ENCODE measurements around the gene GALNS.

GALNS gene

DNA sequence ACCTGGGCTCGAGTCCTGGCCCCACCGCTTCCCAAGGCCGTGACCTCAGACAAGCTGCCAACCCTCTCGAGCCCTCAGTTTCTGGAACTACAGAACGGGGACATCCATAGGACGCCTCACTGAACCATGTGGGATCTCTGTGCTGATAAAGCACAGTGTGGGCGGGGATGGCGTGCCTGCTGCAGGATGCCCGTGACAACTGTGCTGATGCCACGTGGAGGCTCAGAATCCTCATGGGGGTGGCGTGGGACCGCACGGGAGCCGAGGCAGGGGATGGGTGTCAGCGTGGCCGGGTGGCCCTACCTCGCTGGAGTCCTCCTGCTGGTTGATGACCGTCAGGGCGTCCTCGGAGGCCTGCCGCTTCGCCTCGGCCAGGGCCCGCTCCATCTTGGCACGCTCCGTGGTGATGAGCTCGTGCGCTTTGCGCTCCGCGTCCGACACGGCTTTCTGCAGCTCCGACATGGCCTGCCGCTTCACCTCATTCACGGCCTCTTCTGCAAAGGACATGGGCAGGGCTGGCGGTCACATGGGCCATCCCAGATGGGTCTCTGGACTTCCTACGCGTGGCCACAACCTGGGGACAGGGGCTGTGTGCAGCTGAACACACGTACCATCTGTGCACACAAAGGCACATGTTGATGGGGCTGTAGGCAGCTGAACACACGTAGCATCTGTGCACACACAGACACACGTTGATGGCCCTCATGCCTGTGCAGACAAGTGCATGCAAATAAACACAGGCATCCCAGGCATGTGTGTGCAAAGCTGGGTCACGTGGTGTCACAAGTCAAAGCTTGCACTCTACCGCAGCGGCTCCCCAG is 22.4 kb upstream of the GALNS start:
- DNase-seq (ENCODE audit: low read depth) = no peak
- TF ChIP-seq, protein P1, sequence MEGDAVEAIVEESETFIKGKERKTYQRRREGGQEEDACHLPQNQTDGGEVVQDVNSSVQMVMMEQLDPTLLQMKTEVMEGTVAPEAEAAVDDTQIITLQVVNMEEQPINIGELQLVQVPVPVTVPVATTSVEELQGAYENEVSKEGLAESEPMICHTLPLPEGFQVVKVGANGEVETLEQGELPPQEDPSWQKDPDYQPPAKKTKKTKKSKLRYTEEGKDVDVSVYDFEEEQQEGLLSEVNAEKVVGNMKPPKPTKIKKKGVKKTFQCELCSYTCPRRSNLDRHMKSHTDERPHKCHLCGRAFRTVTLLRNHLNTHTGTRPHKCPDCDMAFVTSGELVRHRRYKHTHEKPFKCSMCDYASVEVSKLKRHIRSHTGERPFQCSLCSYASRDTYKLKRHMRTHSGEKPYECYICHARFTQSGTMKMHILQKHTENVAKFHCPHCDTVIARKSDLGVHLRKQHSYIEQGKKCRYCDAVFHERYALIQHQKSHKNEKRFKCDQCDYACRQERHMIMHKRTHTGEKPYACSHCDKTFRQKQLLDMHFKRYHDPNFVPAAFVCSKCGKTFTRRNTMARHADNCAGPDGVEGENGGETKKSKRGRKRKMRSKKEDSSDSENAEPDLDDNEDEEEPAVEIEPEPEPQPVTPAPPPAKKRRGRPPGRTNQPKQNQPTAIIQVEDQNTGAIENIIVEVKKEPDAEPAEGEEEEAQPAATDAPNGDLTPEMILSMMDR (IDR thresholded peaks at IDR 0.05; ENCODE audit: insufficient read depth, low read depth, low read length, missing control alignments) = no peak
- H3K4me3 ChIP-seq (ENCODE audit: low read depth, low read length) = no peak overlapping the region

DNA sequence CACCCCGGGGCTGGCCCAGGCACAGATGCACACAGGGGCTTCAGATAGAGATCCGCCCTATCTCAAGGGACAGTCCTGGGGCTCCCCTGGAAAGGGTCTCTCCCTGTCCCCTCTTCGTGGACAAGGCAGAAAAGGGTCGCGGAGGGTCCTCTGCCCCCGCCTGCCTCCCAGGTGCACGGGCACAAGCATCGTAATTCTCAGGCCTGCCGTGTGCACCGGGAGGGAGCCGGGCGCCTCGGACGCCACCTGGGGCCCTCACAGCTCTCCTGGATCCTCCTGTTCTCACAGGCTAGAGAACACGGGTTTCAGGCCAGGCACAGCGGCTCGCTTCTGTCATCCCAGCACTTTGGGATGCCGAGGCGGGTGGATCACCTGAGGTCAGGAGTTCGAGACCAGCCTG is 21.6 kb upstream of the GALNS start:
- no peak overlapping the region for H3K4me3 ChIP-seq (ENCODE audit: low read depth, low read length)
- TF ChIP-seq, protein P1 (IDR thresholded peaks at IDR 0.05; ENCODE audit: insufficient read depth, low read depth, low read length, missing control alignments) = no peak

DNA sequence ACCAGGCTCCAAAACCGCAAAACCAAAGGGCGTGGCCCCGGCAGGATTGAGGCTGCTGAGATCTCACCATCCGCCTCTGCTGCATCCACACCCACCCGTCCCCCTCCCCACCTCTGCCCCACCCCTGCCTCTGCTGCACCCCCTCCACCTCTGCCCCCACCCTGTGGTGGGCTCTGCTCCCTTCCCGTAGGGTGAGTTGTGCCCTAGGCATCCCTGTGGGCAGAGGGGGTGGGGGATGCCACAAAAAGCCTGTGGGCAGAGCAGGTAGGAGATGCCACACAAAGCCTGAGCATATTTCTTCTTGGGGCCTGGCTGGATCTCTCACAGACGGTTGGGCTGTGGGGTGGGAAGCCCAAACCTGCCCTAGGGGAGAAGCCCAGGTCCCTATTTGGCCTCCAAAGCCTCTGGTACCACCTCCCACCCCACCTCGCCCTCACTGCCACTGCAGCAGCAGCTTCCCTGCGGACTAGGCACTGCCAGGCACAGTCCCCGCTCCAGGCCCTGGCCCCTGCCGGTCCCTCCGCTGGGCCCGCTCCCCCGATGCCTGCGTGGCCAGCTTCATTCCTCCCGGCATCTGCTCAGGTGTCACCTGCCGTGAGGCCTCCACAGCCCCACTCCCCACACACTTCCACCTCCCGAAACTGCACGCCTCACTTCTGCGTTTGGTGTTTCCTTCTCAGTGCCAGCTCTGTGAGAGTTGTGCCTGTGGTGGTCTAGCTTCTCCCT is 21.0 kb upstream of the GALNS start:
- DNase-seq (ENCODE audit: low read depth) = no peak
- H3K4me3 ChIP-seq (ENCODE audit: low read depth, low read length) = no peak overlapping the region
- TF ChIP-seq, protein P1 (IDR thresholded peaks at IDR 0.05; ENCODE audit: insufficient read depth, low read depth, low read length, missing control alignments) = no peak

More for the DNA sequence above, 21.6 kb upstream of the GALNS start:
- no peak for DNase-seq (ENCODE audit: low read depth)

DNA sequence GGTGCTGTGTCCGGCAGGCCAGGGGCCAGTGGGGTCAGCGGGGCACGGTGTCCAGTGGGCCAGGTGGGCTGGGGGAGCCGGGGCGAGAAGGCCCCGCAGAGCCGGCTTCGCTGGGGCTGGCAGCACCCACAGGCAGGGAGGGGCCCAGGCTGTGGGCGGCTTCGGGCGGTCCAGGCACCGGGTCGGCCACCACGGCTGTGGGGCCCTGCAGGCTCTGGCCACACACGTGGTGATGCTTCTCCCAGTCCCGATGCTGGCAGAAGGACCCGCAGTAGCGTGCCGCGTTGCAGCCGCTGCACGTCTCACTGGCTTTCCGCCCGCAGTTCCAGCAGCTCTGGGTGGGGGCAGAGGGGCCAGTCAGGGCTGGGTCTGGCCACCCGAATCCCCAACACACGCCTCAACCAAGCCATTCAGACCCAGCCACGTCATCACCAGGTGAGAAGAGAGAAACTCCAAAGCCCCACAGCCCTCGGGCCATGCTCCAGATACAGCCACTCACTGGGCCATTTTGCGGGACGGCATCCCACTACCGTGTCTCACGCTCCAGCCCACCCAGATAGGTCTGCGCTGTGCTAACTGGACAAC is 20.3 kb upstream of the GALNS start:
- no peak overlapping the region for H3K4me3 ChIP-seq (ENCODE audit: low read depth, low read length)
- TF ChIP-seq, protein P1 (IDR thresholded peaks at IDR 0.05; ENCODE audit: insufficient read depth, low read depth, low read length, missing control alignments) = no peak
- no peak for DNase-seq (ENCODE audit: low read depth)

DNA sequence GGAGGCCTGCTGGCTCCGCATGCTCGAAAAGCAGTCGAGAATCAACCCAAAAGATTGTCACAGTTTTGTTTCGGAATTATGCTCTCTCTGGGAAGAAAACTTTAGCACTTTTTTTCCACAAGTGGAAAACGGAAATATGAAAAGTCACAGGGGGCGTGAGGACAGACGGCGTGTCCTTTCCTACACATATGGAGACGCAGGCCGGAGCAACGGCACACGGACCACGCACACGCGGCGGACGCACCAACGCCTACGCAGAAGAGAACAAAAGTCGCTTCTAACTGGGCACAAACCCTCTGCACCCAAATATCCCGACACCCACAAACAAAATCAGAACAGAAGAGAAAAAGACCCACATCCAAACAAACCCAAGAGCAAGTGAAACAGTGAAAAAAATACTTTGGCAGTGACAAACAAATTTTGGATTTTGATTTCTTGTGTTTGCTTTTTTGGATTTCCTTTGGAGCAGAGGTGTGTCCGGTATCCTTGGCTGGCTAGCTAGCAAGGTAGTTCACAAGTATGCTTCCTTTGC is 19.0 kb upstream of the GALNS start:
- H3K4me3 ChIP-seq (ENCODE audit: low read depth, low read length) = no peak overlapping the region

DNA sequence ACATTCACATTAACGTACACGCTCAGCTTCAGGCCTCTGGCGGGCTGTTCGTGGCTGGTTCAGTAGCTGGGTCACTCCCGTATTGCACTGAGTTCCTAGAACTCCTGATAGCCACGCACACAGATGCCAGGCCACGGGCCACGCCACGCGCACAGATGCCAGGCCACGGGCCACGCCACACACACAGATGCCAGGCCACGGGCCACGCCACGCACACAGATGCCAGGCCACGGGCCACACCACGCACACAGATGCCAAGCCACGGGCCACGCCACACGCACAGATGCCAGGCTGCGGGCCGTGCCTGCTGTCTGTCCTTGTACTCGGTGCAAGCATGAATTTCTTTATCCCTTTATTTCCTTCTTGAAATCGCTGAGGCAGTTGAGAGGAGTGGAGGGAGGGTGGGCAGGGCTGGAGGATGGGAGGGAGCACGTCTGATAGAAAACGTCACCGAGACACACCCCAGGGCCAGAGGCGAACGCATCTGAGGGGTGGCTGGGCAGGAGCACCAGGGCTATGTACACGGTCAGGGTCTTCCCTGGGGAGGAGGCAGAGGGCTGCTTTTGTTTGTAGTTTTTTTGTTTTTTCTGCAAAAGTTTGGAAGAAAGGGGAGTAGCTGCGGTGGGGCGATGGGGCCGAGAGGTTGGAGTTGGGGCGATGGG is 18.3 kb upstream of the GALNS start:
- TF ChIP-seq, protein P1 (IDR thresholded peaks at IDR 0.05; ENCODE audit: insufficient read depth, low read depth, low read length, missing control alignments) = no peak
- H3K4me3 ChIP-seq (ENCODE audit: low read depth, low read length) = no peak overlapping the region
- DNase-seq (ENCODE audit: low read depth) = no peak

More for the DNA sequence above, 19.0 kb upstream of the GALNS start:
- TF ChIP-seq, protein P1 (IDR thresholded peaks at IDR 0.05; ENCODE audit: insufficient read depth, low read depth, low read length, missing control alignments) = no peak
- DNase-seq (ENCODE audit: low read depth) = no peak
